Fibroblast of gingiva (primary cell): ENCODE measurements around the gene TM7SF2.

Source experiments
- DNase-seq: peaks from one replicate; pipeline ENCODE4 v3.0.0-alpha.2; 2011; ENCODE audit warnings: low read depth

TM7SF2 gene

GRCh38 chr11:65090628-65091027 lies 21.0 kb upstream of the TM7SF2 start:
- DNase-seq, result no peak

- DNase-seq, result no peak
Observed at GRCh38 chr11:65095427-65095826, 16.2 kb upstream of the TM7SF2 start.

- DNase-seq, result peak; percentile 88
Observed at GRCh38 chr11:65095974-65096806, 15.5 kb upstream of the TM7SF2 start, which contains the start of gene VPS51. TSS of gene VPS51 (plus strand) at chr11:65096214. CDS start at chr11:65096251, 37 bp downstream.

- DNase-seq, result no peak
Observed at GRCh38 chr11:65096926-65097325, 14.7 kb upstream of the TM7SF2 start.

- DNase-seq, result no peak
Observed at GRCh38 chr11:65100674-65101350, 10.9 kb upstream of the TM7SF2 start.

- DNase-seq, result peak; percentile 33
Observed at GRCh38 chr11:65102142-65103095, 9.3 kb upstream of the TM7SF2 start.

- no peak for DNase-seq
Observed at GRCh38 chr11:65103476-65103875, 8.2 kb upstream of the TM7SF2 start.

GRCh38 chr11:65104628-65105027 lies 7.0 kb upstream of the TM7SF2 start:
- DNase-seq, result peak; percentile 36

- DNase-seq, result no peak
Observed at GRCh38 chr11:65107078-65107477, 4.6 kb upstream of the TM7SF2 start.

- no peak for DNase-seq
Observed at GRCh38 chr11:65107751-65108468, 3.8 kb upstream of the TM7SF2 start.

GRCh38 chr11:65108469-65109123 lies 3.1 kb upstream of the TM7SF2 start:
- DNase-seq, result no peak

- no peak for DNase-seq
Observed at GRCh38 chr11:65109231-65110198, 2.2 kb upstream of the TM7SF2 start.

GRCh38 chr11:65110354-65110861 lies 1.3 kb upstream of the TM7SF2 start:
- DNase-seq, result peak; percentile 67

GRCh38 chr11:65111159-65111743 lies 421 bp upstream of the TM7SF2 start:
- no peak for DNase-seq

GRCh38 chr11:65112546-65113360 lies 1.1 kb downstream of the TM7SF2 start:
- no peak for DNase-seq

GRCh38 chr11:65113361-65113756 lies 1.7 kb downstream of the TM7SF2 start:
- no peak for DNase-seq

- DNase-seq, result no peak
Observed at GRCh38 chr11:65113839-65114238, 2.2 kb downstream of the TM7SF2 start.

GRCh38 chr11:65114538-65115171 lies 3.0 kb downstream of the TM7SF2 start:
- DNase-seq, result no peak
